ENCODE data around the gene LRMDA. TPM values are rescaled to one million over a fixed set of nuclear protein-coding genes. Genes with fewer than 3 reads are reported as not detected.

Gene LRMDA
- total RNA-seq, 2 experiments from 2014 or later = not detected

DNA sequence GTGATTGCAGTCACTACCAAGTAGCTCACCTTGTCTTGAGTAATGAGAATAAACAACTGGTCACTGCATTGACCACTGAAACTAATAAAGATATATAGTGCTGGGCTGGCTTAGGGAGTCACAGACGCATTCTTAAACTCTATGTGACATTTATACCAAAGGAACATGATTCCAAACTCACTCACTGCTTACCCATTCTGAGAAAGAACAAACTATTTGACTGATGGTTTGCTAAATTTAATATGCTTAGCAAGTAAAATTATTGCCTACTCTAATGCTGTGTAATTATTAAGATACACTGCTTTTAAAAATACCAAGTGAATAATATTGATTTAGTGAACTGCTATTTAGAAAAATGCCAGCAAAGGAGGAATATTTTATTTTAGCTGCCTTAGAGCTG lies 191.1 kb downstream of the LRMDA start:
- H3K27me3 Mint-ChIP-seq = no peaks in the 10 kb centered on the region
- POLR2A ChIA-PET = no interaction called here
- no peaks in the 10 kb centered on the region for H3K4me1 Mint-ChIP-seq
- CTCF ChIA-PET = no interaction called here
- no peak overlapping the region for H3K27ac Mint-ChIP-seq
- no peak overlapping the region for H3K4me3 Mint-ChIP-seq
- H3K36me3 Mint-ChIP-seq (ENCODE audit: low read depth) = no peaks in the 10 kb centered on the region
- H3K9me3 Mint-ChIP-seq = no peaks in the 10 kb centered on the region
- DNase-seq = no peak

DNA sequence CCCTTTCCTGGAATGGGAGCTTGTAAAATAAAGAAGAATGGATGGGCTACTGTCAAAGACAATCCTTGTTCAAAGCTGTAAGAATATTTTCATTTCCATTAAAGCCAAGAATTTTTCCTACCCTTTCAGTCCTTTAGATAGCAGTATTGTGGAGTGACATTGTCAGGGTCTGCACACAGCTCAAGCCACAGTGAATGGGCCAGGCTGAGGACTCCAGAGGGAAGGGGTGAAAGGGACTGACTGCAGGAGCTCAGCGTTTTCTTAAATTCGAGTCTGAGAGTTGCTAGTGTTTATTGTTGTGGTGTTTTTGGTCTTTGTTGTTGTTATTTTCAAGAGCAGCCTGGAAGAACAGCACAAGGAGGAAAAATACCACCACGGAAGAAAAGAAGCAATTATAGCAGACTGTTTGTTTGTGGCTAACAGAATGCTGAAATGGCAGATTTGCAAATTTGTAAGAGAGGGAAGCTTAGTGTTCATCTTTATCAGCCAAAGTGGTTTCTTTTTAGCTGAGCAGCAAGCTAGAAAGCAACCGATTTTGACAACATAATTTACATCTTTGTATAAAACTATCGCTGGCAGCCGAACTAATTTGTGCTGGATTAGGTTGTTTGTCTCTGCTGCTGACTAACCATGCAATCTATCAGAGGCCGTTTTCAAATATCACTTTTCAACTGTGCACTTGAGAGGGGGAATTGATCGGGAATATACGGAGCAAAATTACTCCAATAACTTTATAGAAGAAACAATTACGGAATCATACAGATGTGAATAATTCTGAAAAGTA lies 192.1 kb downstream of the LRMDA start:
- Mint-ChIP-seq H3K27me3 (no peaks in the 10 kb centered on the region), H3K9me3 (no peaks in the 10 kb centered on the region), H3K4me3 (no peak overlapping the region), H3K27ac (no peak overlapping the region), H3K36me3 (ENCODE audit: low read depth) (no peaks in the 10 kb centered on the region), H3K4me1 (no peaks in the 10 kb centered on the region)
- DNase-seq = no peak
- ChIA-PET CTCF (no interaction called here), POLR2A (no interaction called here)

DNA sequence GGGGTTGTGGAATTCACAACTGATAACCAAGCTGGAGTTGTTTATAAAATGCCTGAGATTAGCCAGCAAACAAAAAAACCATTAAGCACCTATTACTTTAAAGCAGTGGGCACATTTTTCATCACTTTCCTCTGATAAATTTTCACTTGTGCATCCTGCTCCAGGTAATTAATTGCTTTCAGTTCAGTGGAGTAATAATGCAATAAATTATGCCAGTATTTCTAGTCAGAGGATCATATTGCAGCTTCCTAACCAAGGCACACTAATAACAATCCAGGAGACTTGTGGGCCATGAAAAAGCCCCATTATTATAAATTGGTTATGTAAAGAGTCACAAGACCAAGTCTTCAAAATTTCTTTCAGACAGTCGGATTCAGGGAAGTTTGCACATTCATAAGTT lies 193.2 kb downstream of the LRMDA start:
- H3K27ac Mint-ChIP-seq = no peak overlapping the region
- H3K27me3 Mint-ChIP-seq = no peaks in the 10 kb centered on the region
- no peak overlapping the region for H3K4me3 Mint-ChIP-seq
- no peaks in the 10 kb centered on the region for H3K36me3 Mint-ChIP-seq (ENCODE audit: low read depth)
- CTCF ChIA-PET = no interaction called here
- H3K4me1 Mint-ChIP-seq = no peaks in the 10 kb centered on the region
- POLR2A ChIA-PET = no interaction called here
- DNase-seq = no peak
- no peaks in the 10 kb centered on the region for H3K9me3 Mint-ChIP-seq

DNA sequence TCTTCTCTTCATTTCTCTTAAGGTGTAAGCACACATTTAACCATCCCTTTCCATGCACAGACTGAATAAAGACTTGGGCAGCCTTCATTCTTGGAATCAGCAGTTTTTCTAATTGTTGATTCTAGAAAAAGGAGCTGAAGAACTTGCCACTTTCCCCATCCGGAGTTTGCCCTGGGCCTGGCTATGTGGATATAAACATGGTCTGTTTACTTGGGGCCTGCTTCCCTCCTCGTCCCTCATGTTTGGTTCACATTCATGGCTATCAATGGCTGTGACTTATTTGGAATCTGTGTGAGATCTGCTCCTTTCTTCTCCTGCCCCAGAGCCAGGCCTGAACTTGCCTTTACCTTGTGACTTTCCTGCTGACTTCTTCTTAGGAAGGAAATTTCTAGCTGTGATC lies 199.3 kb downstream of the LRMDA start:
- no peak for DNase-seq
- ChIA-PET CTCF (no interaction called here), POLR2A (no interaction called here)
- Mint-ChIP-seq H3K27ac (no peak overlapping the region), H3K4me1 (no peaks in the 10 kb centered on the region), H3K36me3 (ENCODE audit: low read depth) (no peaks in the 10 kb centered on the region), H3K9me3 (no peaks in the 10 kb centered on the region), H3K4me3 (no peak overlapping the region), H3K27me3 (no peaks in the 10 kb centered on the region)

DNA sequence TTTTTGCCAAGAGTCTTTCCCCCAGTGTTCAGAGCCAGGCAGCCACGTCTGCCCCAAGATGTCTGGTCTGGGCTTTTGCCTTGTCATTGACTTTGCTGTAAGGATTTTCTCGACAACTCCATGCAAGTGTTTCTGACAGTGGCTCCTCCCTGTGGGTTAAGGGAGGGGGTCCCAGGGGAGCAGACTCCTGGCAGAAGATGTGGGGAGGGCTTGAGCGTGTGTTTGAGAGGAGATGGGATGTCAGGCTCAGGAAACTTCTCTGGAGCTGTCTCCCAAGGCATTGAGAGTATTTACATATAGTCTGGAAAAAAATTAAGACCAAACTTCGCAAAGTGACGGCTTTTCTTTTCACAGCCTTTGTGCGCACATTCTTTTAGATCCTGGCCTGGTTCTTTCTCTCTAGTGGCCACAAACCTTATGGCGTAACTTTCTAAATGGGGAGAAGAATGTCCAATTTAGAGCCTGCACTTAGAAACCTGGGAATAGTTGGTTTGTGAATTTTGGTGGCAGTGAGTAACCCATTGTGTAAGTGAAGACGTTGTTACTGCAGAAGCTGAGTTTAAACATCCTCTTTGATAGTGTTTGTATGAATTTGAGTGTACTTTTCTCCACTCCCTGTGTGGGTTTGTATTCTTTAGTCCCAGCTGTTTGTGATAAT lies 201.5 kb downstream of the LRMDA start:
- Mint-ChIP-seq H3K9me3 (no peaks in the 10 kb centered on the region), H3K27ac (no peak overlapping the region), H3K36me3 (ENCODE audit: low read depth) (no peaks in the 10 kb centered on the region), H3K4me3 (no peak overlapping the region), H3K4me1 (no peaks in the 10 kb centered on the region), H3K27me3 (no peaks in the 10 kb centered on the region)
- ChIA-PET POLR2A (no interaction called here), CTCF (no interaction called here)
- DNase-seq = no peak

DNA sequence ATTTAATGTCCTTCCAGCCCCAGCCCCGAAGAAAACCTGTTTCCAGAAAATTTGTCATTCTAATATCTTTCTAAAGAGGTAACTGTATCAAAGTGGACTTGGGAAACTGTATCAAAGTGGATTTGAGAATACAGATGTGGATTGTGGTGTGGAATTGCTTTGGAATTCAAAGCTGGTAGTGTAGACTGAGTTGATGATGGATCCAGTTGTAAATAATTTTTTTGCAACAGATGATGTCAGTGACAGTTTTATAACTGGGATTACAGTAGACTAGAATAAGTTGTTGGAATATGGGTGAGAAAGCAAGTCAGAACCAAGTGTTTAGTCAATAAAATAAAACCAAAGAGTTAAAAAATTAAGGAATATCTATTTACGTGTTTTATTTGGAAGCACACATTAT lies 202.1 kb downstream of the LRMDA start:
- DNase-seq = no peak
- Mint-ChIP-seq H3K4me3 (no peak overlapping the region), H3K9me3 (no peaks in the 10 kb centered on the region), H3K4me1 (no peaks in the 10 kb centered on the region), H3K36me3 (ENCODE audit: low read depth) (no peaks in the 10 kb centered on the region), H3K27me3 (no peaks in the 10 kb centered on the region), H3K27ac (no peak overlapping the region)
- ChIA-PET CTCF (no interaction called here), POLR2A (no interaction called here)

DNA sequence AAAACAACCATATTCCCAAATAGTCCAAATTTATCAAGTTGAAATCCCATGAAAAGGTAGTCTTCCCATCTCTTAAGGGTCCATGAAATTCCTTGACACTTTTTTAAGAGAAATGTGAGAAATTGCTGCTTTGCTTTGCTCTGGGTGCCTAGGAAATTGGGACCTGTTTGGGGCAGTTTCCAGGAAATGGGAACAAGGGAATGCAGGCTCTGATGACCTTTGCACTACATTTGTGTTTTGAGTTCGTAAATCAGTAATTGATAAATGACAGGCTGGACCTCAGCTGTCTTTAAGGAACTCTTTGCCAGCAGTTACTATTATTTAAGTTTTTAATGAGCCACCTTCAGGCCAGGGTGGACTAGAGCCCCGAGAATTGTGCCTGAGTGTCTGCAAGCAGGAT lies 203.5 kb downstream of the LRMDA start:
- peaks cover 5% of the 10 kb centered on the region for H3K27me3 Mint-ChIP-seq
- CTCF ChIA-PET = no interaction called here
- no peak overlapping the region for H3K27ac Mint-ChIP-seq
- H3K4me3 Mint-ChIP-seq = no peak overlapping the region
- no peak for DNase-seq
- H3K9me3 Mint-ChIP-seq = no peaks in the 10 kb centered on the region
- POLR2A ChIA-PET = no interaction called here
- no peaks in the 10 kb centered on the region for H3K4me1 Mint-ChIP-seq
- no peaks in the 10 kb centered on the region for H3K36me3 Mint-ChIP-seq (ENCODE audit: low read depth)

DNA sequence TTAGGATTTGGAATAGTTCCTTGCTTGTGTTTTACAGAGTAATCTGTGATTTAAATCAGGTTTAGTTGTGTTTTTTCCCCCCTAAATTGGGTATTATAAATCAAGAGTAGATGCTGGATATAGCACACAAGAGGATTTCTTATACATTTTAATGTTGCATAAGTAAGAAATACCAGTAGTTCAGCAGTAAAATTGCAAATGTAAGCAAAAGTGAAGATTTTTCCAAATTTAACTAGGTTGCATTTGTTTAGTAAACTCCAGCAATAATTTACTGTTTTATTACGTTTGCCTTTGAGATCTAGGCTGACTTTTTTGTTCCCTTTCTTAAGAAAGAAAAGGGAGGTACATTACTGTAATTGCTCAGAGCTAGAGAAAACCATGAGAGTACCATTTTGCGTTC lies 207.3 kb downstream of the LRMDA start:
- no peak for DNase-seq
- CTCF ChIA-PET = no interaction called here
- no peaks in the 10 kb centered on the region for H3K36me3 Mint-ChIP-seq (ENCODE audit: low read depth)
- no peak overlapping the region for H3K4me3 Mint-ChIP-seq
- no peak overlapping the region for H3K27ac Mint-ChIP-seq
- POLR2A ChIA-PET = no interaction called here
- H3K27me3 Mint-ChIP-seq = peaks cover 5% of the 10 kb centered on the region
- no peaks in the 10 kb centered on the region for H3K9me3 Mint-ChIP-seq
- no peaks in the 10 kb centered on the region for H3K4me1 Mint-ChIP-seq

DNA sequence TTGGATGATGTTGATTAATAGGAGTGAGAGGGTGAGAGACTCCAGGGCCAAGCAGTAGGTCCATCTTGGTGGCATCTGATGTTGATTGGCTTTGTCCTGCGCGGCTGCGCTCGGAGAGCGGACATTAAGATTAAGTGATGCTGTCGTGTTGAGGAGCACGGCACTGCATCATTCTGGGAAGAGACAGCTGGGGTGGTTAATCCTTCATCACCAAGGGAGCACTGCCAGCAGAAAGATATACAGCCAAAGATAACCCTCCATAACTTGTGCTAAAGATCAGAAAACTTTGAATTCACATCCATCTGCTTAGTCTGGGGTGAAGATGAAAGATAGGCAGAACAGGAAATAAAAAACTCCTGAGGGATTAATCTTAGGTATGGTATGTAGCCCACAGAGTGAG lies 208.3 kb downstream of the LRMDA start:
- no peak overlapping the region for H3K4me3 Mint-ChIP-seq
- H3K27me3 Mint-ChIP-seq = peaks cover 5% of the 10 kb centered on the region
- no peaks in the 10 kb centered on the region for H3K9me3 Mint-ChIP-seq
- DNase-seq = no peak
- H3K36me3 Mint-ChIP-seq (ENCODE audit: low read depth) = no peaks in the 10 kb centered on the region
- ChIA-PET POLR2A (no interaction called here), CTCF (no interaction called here)
- H3K27ac Mint-ChIP-seq = no peak overlapping the region
- H3K4me1 Mint-ChIP-seq = no peaks in the 10 kb centered on the region

DNA sequence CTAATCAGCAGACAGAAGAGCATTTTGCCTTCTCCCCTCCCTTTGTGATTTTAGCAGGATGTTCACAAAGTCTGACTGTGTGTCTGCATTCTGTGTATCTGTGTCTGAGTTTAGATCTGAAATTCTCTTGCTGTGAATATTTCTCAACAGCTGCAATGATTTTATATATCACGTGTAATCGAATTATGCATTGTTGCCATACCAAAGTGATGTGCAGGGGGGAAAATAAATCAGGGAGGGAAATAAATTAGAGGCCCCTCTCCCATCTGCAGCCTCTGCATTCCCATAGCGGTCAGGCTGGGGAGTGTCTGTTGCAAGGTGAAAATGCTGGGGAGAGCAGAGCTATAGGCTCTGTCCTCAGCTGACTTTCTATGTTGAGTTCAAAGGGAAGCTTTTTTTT lies 209.0 kb downstream of the LRMDA start:
- Mint-ChIP-seq H3K36me3 (ENCODE audit: low read depth) (no peaks in the 10 kb centered on the region), H3K9me3 (no peaks in the 10 kb centered on the region), H3K27me3 (peaks cover 5% of the 10 kb centered on the region), H3K4me3 (no peak overlapping the region), H3K4me1 (no peaks in the 10 kb centered on the region), H3K27ac (no peak overlapping the region)
- POLR2A ChIA-PET = no interaction called here
- no peak for DNase-seq
- CTCF ChIA-PET = no interaction called here

DNA sequence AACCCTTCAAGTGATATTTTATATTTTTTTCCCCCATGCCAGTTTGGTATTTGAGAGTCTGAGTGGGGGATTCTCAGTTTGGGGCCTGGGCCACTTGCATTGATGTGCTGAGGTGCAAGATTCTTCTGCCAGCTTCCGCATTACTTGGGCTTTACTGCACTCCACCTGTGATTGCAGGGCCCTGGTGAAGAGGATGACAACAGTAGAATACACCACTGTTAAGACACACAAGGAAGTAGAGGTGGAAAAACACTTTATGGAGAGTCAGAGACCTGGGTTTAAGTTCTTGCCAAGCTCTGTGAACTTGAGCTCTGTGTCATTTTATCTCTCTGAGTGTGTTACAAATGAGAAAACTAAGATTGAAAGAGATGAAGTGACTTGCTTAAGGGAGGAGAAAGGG lies 209.4 kb downstream of the LRMDA start:
- no peaks in the 10 kb centered on the region for H3K9me3 Mint-ChIP-seq
- H3K36me3 Mint-ChIP-seq (ENCODE audit: low read depth) = no peaks in the 10 kb centered on the region
- ChIA-PET POLR2A (no interaction called here), CTCF (no interaction called here)
- H3K27ac Mint-ChIP-seq = no peak overlapping the region
- H3K4me3 Mint-ChIP-seq = no peak overlapping the region
- no peaks in the 10 kb centered on the region for H3K4me1 Mint-ChIP-seq
- H3K27me3 Mint-ChIP-seq = peaks cover 5% of the 10 kb centered on the region
- no peak for DNase-seq

DNA sequence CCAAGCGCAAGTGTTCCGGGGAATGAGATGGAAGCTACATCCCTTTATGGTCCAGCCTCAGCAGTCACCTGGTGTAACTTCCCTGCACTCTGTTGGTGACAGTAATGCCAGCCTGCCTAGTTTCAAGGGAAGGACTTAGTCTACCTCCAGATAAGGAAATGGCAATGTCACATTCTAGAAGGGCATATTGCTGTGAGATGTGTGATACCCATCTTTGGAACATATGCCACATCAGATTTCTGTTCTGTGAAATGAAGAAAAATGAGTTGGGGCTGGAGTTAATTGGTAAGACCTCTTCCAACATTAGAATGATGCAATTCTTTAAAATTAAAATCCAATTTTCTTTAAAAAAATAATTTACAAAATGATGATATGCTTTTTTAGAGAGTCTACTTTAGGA lies 212.0 kb downstream of the LRMDA start:
- Mint-ChIP-seq H3K4me1 (no peaks in the 10 kb centered on the region), H3K36me3 (ENCODE audit: low read depth) (no peaks in the 10 kb centered on the region), H3K27ac (no peak overlapping the region), H3K9me3 (no peaks in the 10 kb centered on the region), H3K27me3 (peaks cover 7% of the 10 kb centered on the region), H3K4me3 (no peak overlapping the region)
- CTCF ChIA-PET = no interaction called here
- DNase-seq = no peak
- POLR2A ChIA-PET = no interaction called here

DNA sequence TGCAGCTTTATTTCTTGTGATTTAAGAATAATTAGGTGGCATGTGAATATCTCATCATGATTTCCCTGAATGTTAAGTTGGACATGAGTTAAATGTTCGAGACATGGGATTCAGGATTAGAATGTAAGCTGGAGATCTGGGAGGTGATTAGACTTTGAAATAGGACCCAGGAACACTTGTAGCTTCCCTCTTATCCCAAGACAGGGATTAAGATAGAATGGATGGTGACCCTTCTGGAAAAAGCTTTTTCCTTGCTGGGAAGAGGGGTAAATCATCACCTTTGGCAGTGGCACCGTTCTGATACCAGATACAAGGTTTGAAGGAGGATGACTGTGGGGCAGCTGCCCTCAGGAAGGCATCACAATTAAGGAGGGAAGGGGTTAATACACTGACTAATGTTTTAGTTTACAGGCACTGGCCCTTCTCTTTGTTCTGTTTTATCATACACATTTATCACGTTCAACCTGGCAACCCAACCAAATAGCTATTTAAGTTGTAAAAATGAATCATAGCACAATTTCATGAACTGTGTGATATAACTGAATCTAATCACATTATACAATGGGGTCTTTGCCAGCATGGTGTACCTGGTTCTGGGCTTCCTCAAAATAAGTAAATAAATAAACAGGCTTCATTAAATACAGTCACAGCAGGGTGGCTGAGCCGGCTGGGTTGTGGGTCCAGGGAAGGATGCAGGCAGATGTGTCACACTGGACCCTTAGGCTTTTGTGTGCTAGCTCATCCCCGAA lies 212.7 kb downstream of the LRMDA start:
- CTCF ChIA-PET = no interaction called here
- DNase-seq = no peak
- Mint-ChIP-seq H3K4me1 (no peaks in the 10 kb centered on the region), H3K27ac (no peak overlapping the region), H3K27me3 (peaks cover 7% of the 10 kb centered on the region), H3K36me3 (ENCODE audit: low read depth) (no peaks in the 10 kb centered on the region), H3K9me3 (no peaks in the 10 kb centered on the region), H3K4me3 (no peak overlapping the region)
- POLR2A ChIA-PET = no interaction called here

DNA sequence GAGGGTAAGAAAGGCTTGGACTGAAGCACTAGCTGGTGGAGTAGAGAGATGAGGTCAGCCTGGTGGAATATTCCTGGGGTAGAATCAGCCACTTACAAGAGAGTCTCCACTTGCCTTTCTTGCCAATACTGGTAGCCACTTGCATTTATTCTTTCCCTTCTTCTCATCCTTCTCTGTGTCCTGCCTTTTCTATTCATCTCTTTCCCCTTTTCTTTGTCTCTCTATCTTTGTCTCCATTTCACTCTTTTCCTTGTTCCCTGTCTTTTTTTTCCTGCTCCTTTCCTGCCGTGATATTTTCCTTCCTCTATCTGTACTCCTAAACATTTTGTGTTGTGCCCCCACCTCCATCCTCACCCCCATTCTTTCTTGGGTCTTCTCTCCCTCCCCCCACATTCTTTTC lies 214.3 kb downstream of the LRMDA start:
- Mint-ChIP-seq H3K36me3 (ENCODE audit: low read depth) (no peaks in the 10 kb centered on the region), H3K27me3 (peaks cover 2% of the 10 kb centered on the region), H3K9me3 (no peaks in the 10 kb centered on the region), H3K4me1 (no peaks in the 10 kb centered on the region), H3K4me3 (no peak overlapping the region), H3K27ac (no peak overlapping the region)
- CTCF ChIA-PET = no interaction called here
- DNase-seq = no peak
- POLR2A ChIA-PET = no interaction called here
